Fibroblast of lung (primary cell): ENCODE data around the gene TCIRG1.

Experiments used
- CTCF ChIP-seq, 2 donors: IDR thresholded peaks in 1 of 2; conservative IDR thresholded peaks in 1 of 2; 1 replicate in 1 of 2; 2 replicates in 1 of 2; pipeline ENCODE4 v1.5.1; 2011 to 2012; ENCODE audit warnings: low read length in 2 of 2, control low read depth in 1 of 2, inconsistent platforms in 1 of 2, low read depth in 1 of 2, mild to moderate bottlenecking in 1 of 2
- EZH2 ChIP-seq: IDR thresholded peaks from 2 replicates; pipeline ENCODE4 v1.5.1; 2012; ENCODE audit warnings: low read length, control low read depth, mild to moderate bottlenecking; ENCODE audit errors: missing control alignments

DNA sequence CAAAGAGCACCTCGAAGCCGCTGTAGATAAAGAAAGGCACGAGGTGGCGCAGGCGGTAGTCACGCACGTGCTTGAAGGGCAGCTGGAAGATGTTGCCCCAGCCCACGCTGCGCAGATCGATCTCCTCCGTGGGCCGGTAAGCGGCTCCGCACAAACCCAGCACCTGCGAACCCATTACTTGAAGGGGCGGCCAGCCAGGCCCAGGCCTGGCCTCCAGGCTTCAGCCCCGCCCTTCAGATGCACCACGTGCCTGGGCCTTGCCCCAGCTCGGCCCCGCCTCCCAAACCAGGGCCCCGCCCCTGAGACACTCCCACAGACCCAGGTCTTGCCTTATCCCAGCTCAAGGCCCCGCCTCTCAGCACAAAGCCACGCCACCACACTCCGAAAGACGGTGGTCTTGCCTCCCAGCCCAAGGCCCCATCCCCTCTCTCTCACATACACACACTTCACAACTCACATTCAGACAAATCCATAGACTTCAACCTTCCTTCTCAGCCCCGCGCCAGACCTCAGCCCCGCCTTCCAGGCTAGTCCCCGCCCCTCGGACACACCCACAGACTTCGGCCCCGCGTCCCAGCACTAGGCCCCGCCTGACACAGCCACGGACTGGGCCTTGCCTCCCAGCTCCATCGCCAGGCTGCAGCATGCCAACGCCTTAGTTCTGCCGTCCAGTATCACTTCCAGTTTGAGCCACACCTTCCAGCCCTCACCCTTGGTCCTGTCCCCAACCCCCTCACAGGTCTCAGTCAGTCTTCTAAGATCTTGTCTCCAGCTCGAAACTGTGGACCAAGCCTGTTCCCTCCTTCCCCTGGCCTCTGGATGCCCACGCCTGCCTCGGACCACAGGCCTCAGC, 42.0 kb upstream of the TCIRG1 start:
- no peak for TF ChIP-seq CTCF (conservative IDR thresholded peaks at IDR 0.05 in 1 of 2, IDR thresholded peaks at IDR 0.05 in 1 of 2; ENCODE audit: low read depth in 1 of 2, low read length in 2 of 2)
- no peak for TF ChIP-seq EZH2
